ENCODE data around the gene CD6. TPM values are rescaled to one million over a fixed set of nuclear protein-coding genes. Genes with fewer than 3 reads are reported as not detected.

The CD6 gene
- total RNA-seq, 1 experiment from 2014 or later: not detected

- H3K9me3 Mint-ChIP-seq: no peaks in the 10 kb centered on the region
- Histone ChIP-seq H3K27me3 (ENCODE audit: insufficient read depth, low read length) (no peaks in the 10 kb centered on the region), H3K79me2 (ENCODE audit: insufficient read depth, low read length) (no peaks in the 10 kb centered on the region), H3K9me3 (ENCODE audit: control insufficient read depth, low read depth, low read length) (no peaks in the 10 kb centered on the region), H3K23me2 (ENCODE audit: insufficient read length, low read depth, low read length, poor library complexity, severe bottlenecking) (peaks cover 8% of the 10 kb centered on the region), H3T11ph (ENCODE audit: low read length) (no peak overlapping the region), H4K5ac (ENCODE audit: insufficient read length, low read depth, low read length) (no peak overlapping the region), H3K23ac (ENCODE audit: insufficient read length, low read depth, low read length) (no peak overlapping the region), H3K27ac (ENCODE audit: insufficient read length, low read depth, low read length) (no peak overlapping the region), H2AK5ac (ENCODE audit: insufficient read length, low read length) (no peak overlapping the region), H3K4me1 (ENCODE audit: insufficient read depth, low read length) (peaks cover 2% of the 10 kb centered on the region; the same call in 1 of the 2 replicates), H3K9ac (ENCODE audit: extremely low read depth, insufficient read length, low read length) (no peak overlapping the region), H3K18ac (ENCODE audit: insufficient read length, low read depth, low read length) (no peak overlapping the region), H2BK15ac (ENCODE audit: low read depth, low read length) (no peak overlapping the region), H4K8ac (replicated peaks; ENCODE audit: insufficient read length, low read depth, low read length) (no peak overlapping the region), H2BK12ac (ENCODE audit: insufficient read length, low read depth, low read length) (no peak overlapping the region), H4K91ac (ENCODE audit: insufficient read length, low read depth, low read length) (no peak overlapping the region), H2BK5ac (ENCODE audit: insufficient read length, low read length) (no peak overlapping the region), H3K4me2 (ENCODE audit: insufficient read depth, insufficient read length, low read length) (no peak overlapping the region), H2AFZ (ENCODE audit: low read length) (no peak overlapping the region), H2BK120ac (ENCODE audit: low read depth, low read length, poor library complexity, severe bottlenecking) (no peak overlapping the region), H4K20me1 (ENCODE audit: control insufficient read depth, insufficient read depth, insufficient read length) (no peaks in the 10 kb centered on the region), H3K56ac (ENCODE audit: insufficient read length, low read depth, low read length) (no peak overlapping the region), H3K14ac (ENCODE audit: insufficient read depth, low read length) (no peak overlapping the region), H3K4ac (ENCODE audit: low read depth, low read length) (no peak overlapping the region), H3K79me1 (ENCODE audit: insufficient read depth, low read depth, low read length, poor library complexity, severe bottlenecking) (no peaks in the 10 kb centered on the region), H2BK20ac (ENCODE audit: low read depth, low read length, poor library complexity, severe bottlenecking) (no peak overlapping the region)
- TF ChIP-seq, protein P1, sequence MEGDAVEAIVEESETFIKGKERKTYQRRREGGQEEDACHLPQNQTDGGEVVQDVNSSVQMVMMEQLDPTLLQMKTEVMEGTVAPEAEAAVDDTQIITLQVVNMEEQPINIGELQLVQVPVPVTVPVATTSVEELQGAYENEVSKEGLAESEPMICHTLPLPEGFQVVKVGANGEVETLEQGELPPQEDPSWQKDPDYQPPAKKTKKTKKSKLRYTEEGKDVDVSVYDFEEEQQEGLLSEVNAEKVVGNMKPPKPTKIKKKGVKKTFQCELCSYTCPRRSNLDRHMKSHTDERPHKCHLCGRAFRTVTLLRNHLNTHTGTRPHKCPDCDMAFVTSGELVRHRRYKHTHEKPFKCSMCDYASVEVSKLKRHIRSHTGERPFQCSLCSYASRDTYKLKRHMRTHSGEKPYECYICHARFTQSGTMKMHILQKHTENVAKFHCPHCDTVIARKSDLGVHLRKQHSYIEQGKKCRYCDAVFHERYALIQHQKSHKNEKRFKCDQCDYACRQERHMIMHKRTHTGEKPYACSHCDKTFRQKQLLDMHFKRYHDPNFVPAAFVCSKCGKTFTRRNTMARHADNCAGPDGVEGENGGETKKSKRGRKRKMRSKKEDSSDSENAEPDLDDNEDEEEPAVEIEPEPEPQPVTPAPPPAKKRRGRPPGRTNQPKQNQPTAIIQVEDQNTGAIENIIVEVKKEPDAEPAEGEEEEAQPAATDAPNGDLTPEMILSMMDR (conservative IDR thresholded peaks at IDR 0.05): no peak
- no peak for DNase-seq
- H3K27me3 Mint-ChIP-seq (ENCODE audit: low read depth): peaks cover 4% of the 10 kb centered on the region
- H3K27ac Mint-ChIP-seq: no peak overlapping the region; a peak in 1 of 7 replicates
- H3K4me3 Mint-ChIP-seq: no peak overlapping the region
- WGBS (ENCODE audit: extremely low coverage, insufficient read length, low lambda C conversion rate): no CpG with 5 or more reads among the region's 4 CpGs
- peaks cover 21 to 28% of the 10 kb centered on the region in 2 experiments for H3K4me1 Mint-ChIP-seq
- H3K36me3 Mint-ChIP-seq (ENCODE audit: insufficient read depth in 1 of 3, low read depth in 3 of 3): peaks cover 35 to 63% (median 54%) of the 10 kb centered on the region in 3 experiments; a peak in 6 of 7 replicates
Measured at GRCh38 chr11:60929764-60930163, 41.7 kb upstream of the CD6 start.

All from H9 (cell line).